ENCODE data around the gene OCA2. TPM values are rescaled to one million over a fixed set of nuclear protein-coding genes. Genes with fewer than 3 reads are reported as not detected.
"Not testable (repeated sequence)": the region's sequence is repeated elsewhere in the genome, so short reads cannot be mapped to it uniquely, and the experiment has no call there.

Gene OCA2
- total RNA-seq, 1 donor from 2014 or later = not detected

- not testable (repeated sequence) for DNase-seq (ENCODE audit: low read depth in 2 of 2)
These were observed 22.5 kb upstream of the OCA2 start for GRCh38 chr15:28121577-28121976.

GRCh38 chr15:28120359-28120640 is 21.2 kb upstream of the OCA2 start:
- DNase-seq (ENCODE audit: low read depth in 2 of 2) = no peak

- DNase-seq (ENCODE audit: low read depth in 2 of 2) = no peak
These were observed 19.4 kb upstream of the OCA2 start for GRCh38 chr15:28118531-28118930.

GRCh38 chr15:28118083-28118482 is 19.0 kb upstream of the OCA2 start:
- no peak for DNase-seq (ENCODE audit: low read depth in 2 of 2)

- no peak for DNase-seq (ENCODE audit: low read depth in 2 of 2)
These were observed 18.4 kb upstream of the OCA2 start for GRCh38 chr15:28117432-28117990.

- no peak for DNase-seq (ENCODE audit: low read depth in 2 of 2)
These were observed 17.7 kb upstream of the OCA2 start for GRCh38 chr15:28116521-28117431.

GRCh38 chr15:28115871-28116270 is 16.8 kb upstream of the OCA2 start:
- no peak for DNase-seq (ENCODE audit: low read depth in 2 of 2)

- DNase-seq (ENCODE audit: low read depth in 2 of 2) = no peak
These were observed 15.9 kb upstream of the OCA2 start for GRCh38 chr15:28114721-28115622.

GRCh38 chr15:28114114-28114455 is 15.0 kb upstream of the OCA2 start:
- no peak for DNase-seq (ENCODE audit: low read depth in 2 of 2)

- no peak for DNase-seq (ENCODE audit: low read depth in 2 of 2)
These were observed 14.4 kb upstream of the OCA2 start for GRCh38 chr15:28113394-28114113.

- no peak for DNase-seq (ENCODE audit: low read depth in 2 of 2)
These were observed 13.8 kb upstream of the OCA2 start for GRCh38 chr15:28112962-28113361.

- no peak for DNase-seq (ENCODE audit: low read depth in 2 of 2)
These were observed 13.1 kb upstream of the OCA2 start for GRCh38 chr15:28112101-28112760.

GRCh38 chr15:28111543-28111942 is 12.4 kb upstream of the OCA2 start:
- no peak for DNase-seq (ENCODE audit: low read depth in 2 of 2)

- no peak for DNase-seq (ENCODE audit: low read depth in 2 of 2)
These were observed 11.4 kb upstream of the OCA2 start for GRCh38 chr15:28110481-28110881.

- DNase-seq (ENCODE audit: low read depth in 2 of 2) = no peak
These were observed 10.7 kb upstream of the OCA2 start for GRCh38 chr15:28109626-28110455.

- DNase-seq (ENCODE audit: low read depth in 2 of 2) = peak in 1 of 2 donors; percentile 40
These were observed 8.8 kb upstream of the OCA2 start for GRCh38 chr15:28107904-28108275.

- peak; percentile 38 to 40 for DNase-seq (ENCODE audit: low read depth in 2 of 2)
These were observed 8.2 kb upstream of the OCA2 start for GRCh38 chr15:28107111-28107903.

GRCh38 chr15:28106294-28107110 is 7.4 kb upstream of the OCA2 start:
- DNase-seq (ENCODE audit: low read depth in 2 of 2) = peak; percentile 14 to 18

- no peak for DNase-seq (ENCODE audit: low read depth in 2 of 2)
These were observed 6.7 kb upstream of the OCA2 start for GRCh38 chr15:28105793-28106192.
